ENCODE data around the gene PDILT. TPM values are rescaled to one million over a fixed set of nuclear protein-coding genes. Genes with fewer than 3 reads are reported as not detected.

Gene PDILT
- total and polyA plus RNA-seq, 2 donors (not counting 3 experiments of a cell fraction or from before 2014, with no cell fraction given), result not detected

GRCh38 chr16:20314575-20314974 is 90.0 kb downstream of the PDILT start:
- FAIRE-seq (no peak), DNase-seq (ENCODE audit: low read depth, low spot score) (no peak)
- H2AFZ ChIP-seq (ENCODE audit: low read depth, low read length), result no peak overlapping the region
- H3K79me2 ChIP-seq (ENCODE audit: control insufficient read depth, insufficient read depth, low read length), result no peaks in the 10 kb centered on the region
- TF ChIP-seq MAX (IDR thresholded peaks at IDR 0.05; ENCODE audit: insufficient read depth, insufficient read length), result no peak
- no peak for TF ChIP-seq MYC (IDR thresholded peaks at IDR 0.05; ENCODE audit: low read depth, low read length)
- TF ChIP-seq GATA2 (IDR thresholded peaks at IDR 0.05; ENCODE audit: insufficient read depth, insufficient read length, low read depth, low read length), result no peak
- TF ChIP-seq JUN (IDR thresholded peaks at IDR 0.05; ENCODE audit: borderline replicate concordance, insufficient read depth, insufficient read length, low read depth), result no peak
- TF ChIP-seq EZH2 (IDR thresholded peaks at IDR 0.05; ENCODE audit: borderline replicate concordance, low read depth, low read length, severe bottlenecking), result no peak
- TF ChIP-seq CTCF (IDR thresholded peaks at IDR 0.05; ENCODE audit: extremely low read depth in 1 of 2, insufficient read depth in 1 of 2, low read depth in 1 of 2, low read length in 2 of 2), result no peak
- TF ChIP-seq FOS (IDR thresholded peaks at IDR 0.05; ENCODE audit: borderline replicate concordance, insufficient read depth, low read length), result no peak
- TF ChIP-seq POLR2A (IDR thresholded peaks at IDR 0.05; ENCODE audit: low read depth, low read length), result no peak
- TF ChIP-seq POLR2AphosphoS5 (IDR thresholded peaks at IDR 0.05; ENCODE audit: insufficient read depth, low read depth, low read length), result no peak
- H3K9ac ChIP-seq (replicated peaks; ENCODE audit: extremely low read depth, insufficient read depth, low read length), result no peak overlapping the region
- BruUV-seq (replicated peaks), result no TSS peak
- ChIA-PET POLR2A (no interaction called here), CTCF (no interaction called here)
- H3K4me3 ChIP-seq (replicated peaks in 1 of 3; ENCODE audit: insufficient read depth in 1 of 3, low read depth in 1 of 3, low read length in 3 of 3), result no peak overlapping the region
- no peaks in the 10 kb centered on the region for H3K4me1 ChIP-seq (ENCODE audit: control insufficient read depth, extremely low read depth, insufficient read depth, low read length)
- H3K36me3 ChIP-seq (ENCODE audit: control insufficient read depth in 2 of 2, extremely low read depth in 1 of 2, insufficient read depth in 2 of 2, low read length in 2 of 2), result no peaks in the 10 kb centered on the region
- H3K27ac ChIP-seq (ENCODE audit: insufficient read depth, low read depth, low read length), result no peak overlapping the region
- H3K27me3 ChIP-seq (ENCODE audit: control insufficient read depth in 2 of 2, insufficient read depth in 2 of 2, low read length in 2 of 2), result no peaks in the 10 kb centered on the region
- no peaks in the 10 kb centered on the region for H3K9me1 ChIP-seq (replicated peaks; ENCODE audit: control insufficient read depth, extremely low read depth, insufficient read depth, low read length)
- dilution Hi-C loops (cut with MboI; ENCODE audit: extremely low pct_ligation_motif_present, low sequenced_read_pairs), result no loop called here
- H3K9me3 ChIP-seq (replicated peaks; ENCODE audit: control insufficient read depth, insufficient read depth, low read length), result no peaks in the 10 kb centered on the region
- no peak overlapping the region for H3K4me2 ChIP-seq (ENCODE audit: insufficient read depth, low read length)
- intact Hi-C loops (cut with micrococcal nuclease), result no loop called here
- no peaks in the 10 kb centered on the region for H4K20me1 ChIP-seq (replicated peaks; ENCODE audit: control insufficient read depth, extremely low read depth, insufficient read depth, low read length)

All from endothelial cell of umbilical vein (primary cell).